GM19023 (cell line): ENCODE data around the gene SYCP1.
"Not testable (repeated sequence)": the region's sequence is repeated elsewhere in the genome, so short reads cannot be mapped to it uniquely, and the experiment has no call there.

Experiments
- ATAC-seq: cut with Tn5 transposase; IDR thresholded peaks from one replicate; pipeline ENCODE4 v1.9.1; 2021; ENCODE audit warnings: mild to moderate bottlenecking, moderate library complexity; ENCODE audit not compliant: unreplicated experiment

Gene SYCP1, protein sequence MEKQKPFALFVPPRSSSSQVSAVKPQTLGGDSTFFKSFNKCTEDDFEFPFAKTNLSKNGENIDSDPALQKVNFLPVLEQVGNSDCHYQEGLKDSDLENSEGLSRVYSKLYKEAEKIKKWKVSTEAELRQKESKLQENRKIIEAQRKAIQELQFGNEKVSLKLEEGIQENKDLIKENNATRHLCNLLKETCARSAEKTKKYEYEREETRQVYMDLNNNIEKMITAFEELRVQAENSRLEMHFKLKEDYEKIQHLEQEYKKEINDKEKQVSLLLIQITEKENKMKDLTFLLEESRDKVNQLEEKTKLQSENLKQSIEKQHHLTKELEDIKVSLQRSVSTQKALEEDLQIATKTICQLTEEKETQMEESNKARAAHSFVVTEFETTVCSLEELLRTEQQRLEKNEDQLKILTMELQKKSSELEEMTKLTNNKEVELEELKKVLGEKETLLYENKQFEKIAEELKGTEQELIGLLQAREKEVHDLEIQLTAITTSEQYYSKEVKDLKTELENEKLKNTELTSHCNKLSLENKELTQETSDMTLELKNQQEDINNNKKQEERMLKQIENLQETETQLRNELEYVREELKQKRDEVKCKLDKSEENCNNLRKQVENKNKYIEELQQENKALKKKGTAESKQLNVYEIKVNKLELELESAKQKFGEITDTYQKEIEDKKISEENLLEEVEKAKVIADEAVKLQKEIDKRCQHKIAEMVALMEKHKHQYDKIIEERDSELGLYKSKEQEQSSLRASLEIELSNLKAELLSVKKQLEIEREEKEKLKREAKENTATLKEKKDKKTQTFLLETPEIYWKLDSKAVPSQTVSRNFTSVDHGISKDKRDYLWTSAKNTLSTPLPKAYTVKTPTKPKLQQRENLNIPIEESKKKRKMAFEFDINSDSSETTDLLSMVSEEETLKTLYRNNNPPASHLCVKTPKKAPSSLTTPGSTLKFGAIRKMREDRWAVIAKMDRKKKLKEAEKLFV

DNA sequence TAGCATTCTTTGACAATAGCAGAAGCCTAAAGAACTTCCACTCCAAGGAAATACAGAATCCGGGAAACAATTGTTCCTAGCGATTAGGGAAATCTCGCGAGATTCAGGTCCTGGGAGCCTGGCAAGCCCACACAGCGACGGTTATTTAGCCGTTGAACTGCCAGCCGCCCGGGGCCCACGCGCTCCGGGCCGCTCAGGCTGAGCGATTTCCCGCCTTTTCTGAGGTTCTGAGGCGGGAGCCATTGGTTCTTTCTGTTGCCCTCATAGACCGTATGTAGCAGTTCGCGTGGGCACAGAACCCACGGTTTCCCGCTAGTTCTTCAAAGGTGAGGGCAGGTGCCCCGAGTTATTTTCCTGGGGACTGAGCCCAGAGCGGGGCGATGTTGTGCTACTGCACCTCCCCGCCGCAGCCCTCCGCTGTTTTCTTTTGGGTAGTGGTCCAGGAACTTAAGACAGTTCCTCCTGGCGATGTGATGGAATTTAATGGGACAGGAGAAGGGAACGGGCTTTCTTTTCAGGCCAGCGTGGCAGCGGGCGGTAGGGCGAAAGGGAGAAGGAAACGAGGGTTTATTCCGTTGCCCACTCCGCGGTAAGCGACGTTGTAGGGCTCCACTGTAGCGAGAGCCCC is at the start of gene SYCP1:
Gene SYCP1, plus strand, starts transcription at position 171 of the 628 bp plus-strand sequence. CDS start 602 bp downstream, outside the sequence.
- ATAC-seq = no peak

DNA sequence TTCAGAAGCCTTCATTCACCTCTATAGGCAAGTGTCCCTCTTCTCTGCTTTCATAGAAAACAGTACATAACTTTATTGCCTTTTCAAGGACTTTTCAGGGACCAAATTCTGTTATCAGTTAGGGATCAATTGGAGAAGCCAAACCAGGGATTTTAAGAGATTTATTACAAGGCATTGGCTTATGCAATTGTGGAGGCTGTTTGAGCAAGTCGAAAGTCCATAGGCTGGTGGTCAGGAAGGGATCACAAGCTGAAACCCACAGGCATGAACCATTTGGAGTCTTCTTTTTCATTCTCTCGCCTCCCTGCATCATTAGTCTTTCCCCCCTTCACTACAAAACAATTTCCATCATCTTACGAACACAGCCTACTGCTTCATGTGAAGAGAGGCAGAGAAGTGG is 34.8 kb upstream of the SYCP1 start:
- no peak for ATAC-seq

DNA sequence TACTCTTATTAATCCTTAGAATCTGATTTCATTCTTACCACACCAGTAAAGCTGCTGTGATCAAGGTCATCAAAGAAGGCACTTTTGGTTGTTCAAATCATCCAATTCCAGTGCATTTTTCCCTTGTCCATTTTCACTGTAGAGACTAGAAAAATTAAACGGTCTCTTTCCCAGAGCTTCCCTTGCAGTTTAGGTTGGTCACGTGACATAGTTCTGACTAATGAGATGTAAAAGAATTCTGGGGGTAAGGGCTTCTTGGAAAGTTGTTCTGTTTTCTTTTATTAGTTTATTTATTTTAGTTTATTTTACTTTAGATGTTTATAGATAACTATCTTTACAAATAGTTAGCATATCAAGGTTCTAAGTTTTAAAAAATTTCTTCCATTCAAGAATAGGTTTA is 34.3 kb upstream of the SYCP1 start:
- ATAC-seq = no peak

DNA sequence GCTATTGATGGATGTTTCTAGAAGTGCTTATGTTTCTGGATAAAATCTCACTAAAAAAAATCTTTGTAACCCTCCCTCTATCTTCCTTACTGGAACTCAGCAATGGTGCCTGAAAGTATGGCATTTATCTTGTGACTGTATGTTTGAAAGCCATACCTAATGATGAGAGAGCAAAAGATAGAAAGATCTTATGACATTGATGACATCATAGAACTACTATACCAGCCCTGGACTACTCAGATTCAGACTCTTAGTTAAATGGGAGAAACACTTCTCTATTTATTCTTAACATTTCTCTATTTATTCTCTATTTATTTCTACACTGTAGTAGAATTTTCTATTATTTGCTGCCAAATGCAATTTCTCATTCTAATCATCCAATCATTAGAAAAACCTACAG is 32.7 kb upstream of the SYCP1 start:
- no peak for ATAC-seq

DNA sequence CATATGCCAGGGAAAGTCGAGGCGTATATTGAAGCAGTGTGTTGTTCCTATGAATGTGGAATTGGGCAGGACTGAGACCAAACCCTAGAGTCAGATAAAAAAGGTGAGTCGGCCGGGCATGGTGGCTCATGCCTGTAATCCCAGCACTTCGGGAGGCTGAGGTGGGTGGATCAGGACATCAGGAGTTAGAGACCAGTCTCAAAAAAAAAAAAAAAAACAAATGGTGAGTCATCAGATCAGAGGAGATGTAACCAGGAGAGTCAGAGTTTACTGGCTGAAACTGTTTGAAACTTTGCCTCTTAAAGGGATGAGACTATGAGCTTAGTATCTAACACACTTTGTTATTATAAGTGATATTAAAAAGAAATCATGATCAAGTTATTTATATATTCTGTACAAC is 26.4 kb upstream of the SYCP1 start:
- ATAC-seq = no peak

DNA sequence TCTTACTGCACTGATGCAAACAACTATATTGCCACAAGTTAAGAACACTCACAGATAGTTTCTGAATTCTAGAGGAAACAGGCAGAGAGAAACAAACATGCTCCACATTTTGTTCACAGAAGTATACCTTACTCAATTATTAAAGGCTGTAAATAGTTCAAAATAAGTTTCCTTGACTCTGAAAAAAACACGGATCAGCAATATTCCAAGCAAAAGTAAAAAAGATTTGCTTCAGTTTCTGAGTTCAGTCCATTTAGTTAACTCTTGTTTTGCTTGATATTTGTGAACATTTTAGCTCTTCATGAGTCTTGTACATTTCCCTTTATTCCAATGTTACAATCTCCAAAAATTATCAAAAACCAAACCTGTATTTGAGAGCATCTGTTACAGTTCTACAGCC is 24.6 kb upstream of the SYCP1 start:
- not testable (repeated sequence) for ATAC-seq

DNA sequence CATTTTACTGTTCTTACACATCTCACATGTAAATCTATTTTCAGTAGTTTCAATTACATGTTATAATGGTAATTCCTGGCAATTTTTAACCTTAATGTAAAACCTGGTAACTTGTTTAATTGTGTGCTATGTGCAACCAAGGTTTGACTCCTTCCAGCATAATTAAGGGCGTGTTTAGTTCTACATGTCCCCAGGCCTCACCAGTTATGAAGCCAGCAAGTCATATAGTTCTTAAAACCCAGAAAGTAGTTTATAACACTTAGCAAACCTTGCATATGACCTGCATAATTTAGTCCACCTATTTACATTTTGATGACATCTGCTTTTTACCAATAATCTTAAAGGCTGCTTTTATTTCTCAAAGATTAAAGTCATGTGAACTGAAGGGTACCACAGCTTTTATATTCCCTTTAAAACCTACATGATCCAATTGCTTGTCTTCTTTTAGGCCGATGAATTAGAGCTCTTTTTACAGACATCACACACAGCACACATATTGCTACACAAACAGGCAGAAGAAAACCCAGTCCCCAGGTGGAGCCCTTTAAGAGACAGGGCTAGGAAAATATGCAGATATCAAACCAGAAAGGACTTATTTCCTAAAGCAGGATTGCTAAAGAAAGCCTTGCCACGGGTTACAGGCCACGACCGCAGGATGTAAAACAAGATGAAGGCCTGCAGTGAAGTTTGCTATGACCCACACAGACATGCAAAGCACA is 23.2 kb upstream of the SYCP1 start:
- no peak for ATAC-seq

DNA sequence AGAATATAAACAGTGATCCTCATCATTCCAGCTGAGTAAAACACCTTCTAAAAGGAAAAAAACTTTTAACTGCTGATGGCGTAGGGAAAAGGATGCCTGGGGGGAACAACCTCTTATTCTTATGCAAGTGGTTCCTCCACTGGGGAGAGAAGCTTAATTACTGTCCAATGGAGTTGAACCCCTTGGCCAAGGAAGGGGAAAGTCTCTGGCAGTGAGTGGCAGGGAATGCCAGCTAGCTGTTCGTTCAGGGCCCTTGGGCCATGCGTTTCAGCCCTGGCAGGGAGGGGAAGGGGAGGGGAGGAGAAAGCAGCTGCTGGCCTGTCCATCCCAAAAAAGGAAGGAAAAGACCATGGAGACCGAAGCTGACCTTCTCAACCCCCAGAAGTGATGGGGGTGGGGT is 22.6 kb upstream of the SYCP1 start:
- no peak for ATAC-seq

DNA sequence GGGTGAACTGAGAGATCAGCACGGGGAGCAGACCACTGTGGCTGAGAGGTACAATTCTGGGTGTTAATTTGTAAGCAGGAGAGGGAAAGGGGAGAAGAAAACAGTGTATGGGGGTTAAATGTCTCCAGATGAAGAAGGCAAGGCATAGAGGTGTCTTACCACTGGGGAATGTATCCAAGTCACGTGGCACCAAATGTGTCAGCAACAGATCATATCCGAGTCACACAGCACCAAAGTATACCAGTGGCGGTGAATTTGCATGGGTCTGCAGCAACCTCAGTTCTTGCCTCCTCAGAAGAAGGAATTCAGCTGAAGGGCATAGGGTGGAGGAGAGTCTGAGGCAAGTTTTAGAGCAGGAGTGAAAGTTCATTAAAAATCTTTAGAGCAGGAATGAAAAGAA is 21.2 kb upstream of the SYCP1 start:
- no peak for ATAC-seq

DNA sequence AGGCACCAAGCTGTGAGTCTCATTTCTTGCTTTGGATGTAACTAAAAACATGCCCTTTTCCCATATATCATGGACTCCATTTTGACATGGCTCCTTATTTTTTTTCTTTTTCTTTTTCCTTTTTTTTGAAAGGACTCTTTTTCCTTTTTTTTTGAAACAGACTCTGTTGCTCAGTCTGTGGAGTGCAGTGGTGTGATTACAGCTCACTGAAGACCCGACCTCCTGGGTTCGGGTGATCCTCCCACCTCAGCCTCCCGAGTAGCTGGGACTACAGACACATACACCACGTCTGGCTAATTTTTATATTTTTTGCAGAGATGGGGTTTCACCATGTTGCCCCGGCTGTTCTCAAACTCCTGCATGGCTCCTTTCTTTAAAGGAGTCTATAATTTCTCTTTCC is 10.4 kb upstream of the SYCP1 start:
- no peak for ATAC-seq

DNA sequence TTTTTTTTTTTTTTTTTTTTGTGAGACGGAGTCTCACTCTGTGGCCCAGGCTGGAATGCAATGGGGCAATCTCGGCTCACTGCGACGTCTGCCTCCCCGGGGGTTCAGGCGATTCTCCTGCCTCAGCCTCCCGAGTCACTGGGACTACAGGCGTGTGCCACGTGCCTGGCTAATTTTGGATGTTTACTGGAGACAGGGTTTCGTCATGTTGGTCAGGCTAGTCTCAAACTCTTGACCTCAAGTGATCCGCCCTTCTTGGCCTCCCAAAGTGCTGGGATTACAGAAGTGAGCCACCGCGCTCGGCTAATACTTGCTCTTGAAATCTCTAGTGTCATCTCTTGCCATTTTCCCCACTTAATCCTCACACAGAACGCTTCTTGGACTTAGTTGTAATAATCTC is 1.1 kb upstream of the SYCP1 start:
- no peak for ATAC-seq

DNA sequence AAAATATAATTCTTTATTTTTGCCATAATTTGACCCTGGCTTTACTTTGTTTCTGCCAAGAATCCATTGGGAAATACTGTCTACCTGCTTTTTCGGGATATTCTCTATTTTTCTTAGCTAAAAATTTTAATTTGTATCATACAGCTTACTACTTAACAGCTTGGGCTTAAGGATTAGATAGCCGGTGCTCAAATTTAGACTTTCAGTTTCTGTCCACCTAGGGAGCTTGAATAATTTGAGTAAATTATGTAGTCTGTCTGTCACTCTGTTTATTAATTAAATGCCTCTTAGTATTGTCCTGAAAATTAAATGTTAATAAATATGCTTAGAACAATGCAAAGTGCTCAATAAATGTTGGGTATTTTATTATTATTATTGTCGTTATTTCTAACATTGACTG is 6.7 kb downstream of the SYCP1 start:
- ATAC-seq = no peak

DNA sequence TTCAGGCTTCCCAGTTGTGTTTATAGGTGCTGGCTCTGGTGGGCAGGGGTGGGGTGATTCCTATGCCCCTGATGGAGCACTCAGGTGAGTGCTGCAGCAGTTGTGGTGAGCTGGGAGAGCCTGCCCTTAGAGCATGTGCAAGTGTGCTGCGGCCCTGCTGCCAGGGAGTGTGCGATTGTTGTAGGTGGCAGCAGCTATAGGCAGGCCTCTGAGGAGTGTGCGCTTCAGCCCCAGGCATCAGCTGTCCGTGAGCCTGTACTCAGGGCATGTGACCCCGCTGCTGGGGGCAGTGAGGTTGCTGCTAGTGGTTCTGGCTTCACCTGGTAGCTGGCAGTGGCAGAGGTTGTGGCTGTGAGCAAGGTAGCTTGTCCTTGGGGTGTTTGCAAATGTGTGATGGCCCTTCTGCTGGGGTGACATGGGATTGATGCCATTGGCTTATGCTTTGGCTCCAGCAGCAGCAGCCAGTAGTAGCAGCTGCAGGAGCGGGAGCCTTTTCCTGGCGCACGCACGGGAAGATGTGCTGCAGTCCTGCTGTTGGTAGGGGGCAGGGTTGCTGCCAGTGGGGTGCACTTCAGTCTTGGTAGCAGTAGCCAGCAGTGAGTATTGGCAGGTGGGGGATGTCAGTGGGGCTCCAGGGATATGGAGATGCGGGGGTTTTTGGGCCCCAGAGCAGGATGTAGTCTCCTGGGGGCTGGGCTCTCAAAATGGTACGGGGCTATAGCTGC is 37.7 kb downstream of the SYCP1 start:
- ATAC-seq = no peak

DNA sequence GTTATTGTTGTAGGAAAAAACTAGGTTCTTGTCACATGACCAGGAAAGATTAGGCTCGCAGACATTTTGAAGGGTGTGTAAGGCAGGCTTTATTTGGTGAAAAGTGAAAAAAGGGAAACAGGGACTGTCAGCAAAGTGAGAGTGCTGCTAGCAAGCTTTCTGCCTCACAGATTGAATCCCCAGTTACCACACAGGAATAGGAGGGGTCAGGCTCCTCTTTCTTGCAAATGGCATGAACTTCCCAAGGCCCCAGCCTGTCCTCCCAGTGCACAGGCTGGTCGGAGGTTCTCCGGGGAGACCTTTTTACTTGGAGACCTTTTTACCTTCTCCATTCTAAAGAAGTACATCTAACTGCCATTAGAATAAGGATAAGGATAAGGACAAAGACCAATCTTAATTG is 42.1 kb downstream of the SYCP1 start:
- no peak for ATAC-seq

DNA sequence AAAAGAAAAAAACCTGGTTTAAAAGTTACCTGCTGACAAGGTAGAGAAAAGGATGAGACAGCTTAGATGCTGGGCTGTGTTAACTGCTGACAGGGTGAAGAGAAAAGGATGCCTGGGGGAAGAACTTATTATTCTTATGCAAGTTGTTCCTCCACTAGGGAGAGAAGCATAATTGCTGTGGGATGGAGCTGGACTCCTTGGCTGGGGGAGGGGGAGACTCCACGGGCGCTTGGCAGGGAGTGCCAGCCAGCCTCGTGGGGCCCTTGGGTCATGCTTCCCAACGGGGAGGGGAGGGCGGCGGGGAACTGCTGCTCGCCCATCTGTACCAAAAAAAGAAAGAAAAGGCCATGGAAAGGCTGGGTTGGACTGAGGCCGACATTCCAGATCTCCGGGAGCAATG is 47.2 kb downstream of the SYCP1 start:
- ATAC-seq = no peak

DNA sequence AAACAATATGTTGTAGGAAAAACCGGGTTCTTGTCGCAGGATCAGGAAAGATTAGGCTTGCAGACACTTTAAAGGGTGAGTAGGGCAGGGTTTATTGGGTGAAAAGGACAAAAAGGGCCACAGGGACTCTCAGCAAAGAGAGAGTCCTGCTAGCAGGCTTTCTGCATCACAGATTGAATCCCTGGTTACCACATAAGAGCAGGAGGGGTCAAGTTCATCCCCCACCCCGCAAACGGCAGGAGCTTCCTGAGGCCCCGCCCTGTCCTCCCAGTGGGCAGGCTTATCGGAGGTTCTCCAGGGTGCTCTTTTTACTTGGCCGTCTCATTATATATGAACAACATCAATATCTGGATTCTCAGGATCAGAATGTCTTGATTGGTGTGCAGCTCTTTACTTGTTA is 47.7 kb downstream of the SYCP1 start:
- ATAC-seq = no peak

DNA sequence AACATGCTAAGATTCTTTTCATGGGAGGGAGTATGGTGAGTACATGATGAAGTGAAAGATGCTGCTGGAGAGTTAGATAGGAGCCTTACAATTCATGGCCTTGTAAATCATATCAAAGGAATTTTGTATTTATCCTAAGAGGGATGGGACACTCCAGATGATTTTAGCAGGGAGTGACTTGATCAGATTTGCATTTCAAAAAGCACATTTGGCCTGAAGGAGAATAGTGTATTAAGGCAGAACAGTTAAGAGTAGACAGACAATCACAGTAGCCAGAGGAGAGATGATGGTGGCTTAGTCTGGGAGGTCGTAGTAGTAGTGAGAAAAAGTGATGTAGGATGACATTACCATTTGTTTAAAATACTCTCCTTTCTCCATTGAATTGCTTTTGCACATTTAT is 48.8 kb downstream of the SYCP1 start:
- no peak for ATAC-seq

DNA sequence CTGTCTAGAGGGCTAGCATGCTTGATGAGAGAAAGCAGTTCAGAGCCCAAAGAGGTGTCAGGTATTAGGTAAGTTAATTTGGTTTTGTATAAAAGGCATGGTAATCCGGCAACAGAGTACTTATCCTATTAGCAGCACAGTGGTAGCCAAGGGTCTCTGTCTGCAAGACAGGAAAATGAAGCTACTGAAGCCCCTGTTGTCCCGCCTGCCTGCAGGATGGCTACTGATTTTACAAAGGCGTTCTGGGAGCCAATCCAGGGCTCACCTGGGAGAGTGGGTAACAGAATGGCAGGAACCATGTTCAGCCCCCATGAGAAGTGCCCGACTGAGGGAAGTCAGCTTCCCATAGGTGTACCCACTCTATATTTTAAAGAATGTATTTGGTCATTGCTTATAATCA is 61.1 kb downstream of the SYCP1 start:
- not testable (repeated sequence) for ATAC-seq

DNA sequence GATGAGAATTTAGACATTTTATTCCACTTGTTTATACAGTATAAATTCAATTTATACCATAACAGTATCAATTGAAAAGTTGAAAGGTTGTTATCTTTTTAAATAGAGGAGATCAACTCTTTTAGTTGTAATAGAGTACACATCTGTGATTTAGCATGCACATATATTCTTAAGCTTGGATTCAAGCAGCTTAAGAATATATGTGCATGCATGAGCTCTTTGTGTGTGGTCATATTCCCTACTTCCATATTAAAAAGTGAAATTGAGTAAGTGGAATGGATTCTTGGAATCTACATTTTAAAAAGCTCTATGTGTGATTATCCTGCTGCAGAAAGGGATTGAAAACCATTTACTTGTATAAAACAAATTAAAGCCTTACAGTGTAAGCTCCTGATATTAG is 71.9 kb downstream of the SYCP1 start:
- ATAC-seq = no peak

DNA sequence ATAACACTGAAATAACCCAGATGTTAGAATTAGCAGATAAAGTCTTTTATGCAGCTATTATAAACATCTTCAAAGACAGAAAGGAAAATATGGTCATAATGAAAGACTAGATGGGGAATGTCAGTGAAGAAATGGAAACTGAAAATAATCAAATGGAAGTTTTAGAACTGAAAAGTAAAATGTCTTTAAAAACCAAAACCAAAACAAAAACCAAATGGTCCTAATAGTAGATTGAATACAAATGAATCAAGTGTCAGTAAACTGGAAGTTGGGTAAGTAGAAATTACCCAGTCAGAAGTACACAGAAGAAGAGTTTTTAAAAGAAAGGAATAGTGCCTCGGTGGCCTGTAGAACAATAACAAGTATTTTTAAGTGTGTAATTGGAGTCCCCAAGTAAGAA is 72.7 kb downstream of the SYCP1 start:
- no peak for ATAC-seq
